T-helper 9 cell (primary cell): ENCODE measurements around the gene USP20.

Experiments
- DNase-seq: peaks from one replicate; pipeline ENCODE4 v3.0.0-alpha.2; 2020

USP20 gene

DNA sequence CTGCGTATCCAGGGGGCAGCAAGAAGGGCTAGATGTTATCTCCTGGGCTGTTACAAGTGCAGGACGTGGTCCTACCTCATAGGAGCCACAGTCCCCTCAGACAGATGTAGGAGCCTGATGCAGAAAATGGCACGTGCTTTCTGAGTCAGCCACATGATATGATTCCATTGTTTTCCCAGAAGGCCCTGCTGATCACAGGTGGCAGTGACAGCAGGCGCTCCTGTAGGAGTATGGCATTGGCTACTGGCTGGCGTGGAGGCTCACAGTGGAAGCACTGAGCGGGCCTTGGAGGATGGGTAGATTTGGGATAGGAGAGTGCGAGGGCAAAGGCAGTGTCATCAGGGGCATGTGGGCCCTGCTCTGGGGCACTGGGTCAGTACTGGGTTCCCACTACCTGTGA lies 21.9 kb downstream of the USP20 start:
- no peak for DNase-seq

DNA sequence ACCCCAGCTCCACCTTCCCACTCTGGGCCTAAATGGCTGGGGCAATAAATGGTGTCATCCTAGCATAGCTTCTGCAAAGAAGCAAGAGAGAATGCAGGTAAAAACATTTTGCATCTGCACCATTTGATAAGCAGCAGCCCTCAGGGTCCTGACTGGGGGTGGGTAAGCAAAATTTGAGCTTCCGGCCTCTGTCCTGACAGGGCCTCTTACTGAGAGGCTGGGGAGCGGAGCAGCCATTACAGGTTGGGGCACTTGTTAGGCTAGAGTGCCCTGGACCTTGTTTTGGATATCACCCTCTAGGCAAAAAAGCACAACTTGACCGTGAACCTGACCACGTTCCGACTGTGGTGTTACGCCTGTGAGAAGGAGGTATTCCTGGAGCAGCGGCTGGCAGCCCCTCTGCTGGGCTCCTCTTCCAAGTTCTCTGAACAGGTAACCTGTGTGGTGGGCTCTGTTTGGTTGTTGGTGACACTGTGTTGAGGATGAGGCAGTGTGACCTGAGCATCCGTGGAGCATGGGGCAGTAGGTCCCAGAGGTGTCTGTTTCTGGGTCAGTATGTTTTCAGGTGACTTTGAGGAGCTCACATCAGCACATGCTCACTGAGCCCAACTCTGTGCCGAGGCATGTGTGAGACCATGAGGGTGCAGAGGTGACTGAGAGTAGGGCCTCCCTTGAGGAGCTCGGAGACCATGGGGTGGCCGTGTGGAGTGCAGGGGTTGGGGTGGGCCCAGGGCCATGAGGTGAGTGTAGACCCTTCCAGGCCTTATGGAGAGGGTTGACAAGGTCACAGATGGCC lies 23.1 kb downstream of the USP20 start:
- DNase-seq: no peak

- DNase-seq: no peak
These were observed 25.6 kb downstream of the USP20 start for GRCh38 chr9:129860653-129861446.

DNA sequence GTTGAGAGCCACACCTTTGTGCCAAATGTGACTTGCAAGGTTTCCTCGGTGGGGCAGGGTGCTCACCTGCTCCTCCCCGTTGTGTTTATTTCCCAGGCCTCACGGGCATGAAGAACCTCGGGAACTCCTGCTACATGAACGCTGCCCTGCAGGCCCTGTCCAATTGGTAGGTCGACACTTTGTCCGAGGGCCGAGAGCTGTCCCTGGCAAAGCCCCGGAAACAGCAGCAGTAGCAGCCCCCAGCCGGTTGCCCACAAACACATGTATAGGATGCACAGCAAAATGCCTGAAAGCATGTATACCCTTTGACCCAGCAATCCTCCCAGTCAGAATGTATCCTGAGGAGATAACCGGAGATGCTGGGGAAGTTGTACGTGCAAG lies 26.2 kb downstream of the USP20 start:
- DNase-seq: no peak

DNA sequence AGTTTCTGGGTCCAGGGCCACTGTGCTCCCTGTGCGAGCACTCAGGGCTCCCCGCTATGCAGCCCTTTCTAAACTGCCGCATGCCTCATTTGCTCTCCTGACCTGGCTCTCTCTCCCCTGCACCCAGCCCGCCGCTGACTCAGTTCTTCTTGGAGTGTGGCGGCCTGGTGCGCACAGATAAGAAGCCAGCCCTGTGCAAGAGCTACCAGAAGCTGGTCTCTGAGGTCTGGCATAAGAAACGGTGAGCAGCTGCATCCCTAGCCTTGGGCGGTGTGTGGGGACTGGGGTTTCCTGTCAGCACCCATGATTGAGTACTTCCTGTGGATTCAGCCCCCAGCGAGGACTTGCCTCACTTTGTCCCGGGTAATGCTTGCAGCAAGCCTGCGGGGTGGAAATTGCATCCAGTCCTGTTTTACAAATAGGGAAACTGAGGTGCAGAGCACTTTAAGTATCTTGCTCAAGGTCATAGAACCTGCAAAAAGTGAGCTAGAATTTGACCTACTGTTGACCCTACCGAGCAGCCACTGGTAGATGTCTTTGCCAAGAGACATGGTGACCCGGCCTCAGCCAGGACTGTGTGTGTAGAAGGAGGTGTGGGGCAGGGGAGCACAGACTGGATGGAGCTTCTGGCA lies 27.9 kb downstream of the USP20 start:
- peak; percentile 67 for DNase-seq

- DNase-seq: no peak
These were observed 29.9 kb downstream of the USP20 start for GRCh38 chr9:129864991-129865647.

DNA sequence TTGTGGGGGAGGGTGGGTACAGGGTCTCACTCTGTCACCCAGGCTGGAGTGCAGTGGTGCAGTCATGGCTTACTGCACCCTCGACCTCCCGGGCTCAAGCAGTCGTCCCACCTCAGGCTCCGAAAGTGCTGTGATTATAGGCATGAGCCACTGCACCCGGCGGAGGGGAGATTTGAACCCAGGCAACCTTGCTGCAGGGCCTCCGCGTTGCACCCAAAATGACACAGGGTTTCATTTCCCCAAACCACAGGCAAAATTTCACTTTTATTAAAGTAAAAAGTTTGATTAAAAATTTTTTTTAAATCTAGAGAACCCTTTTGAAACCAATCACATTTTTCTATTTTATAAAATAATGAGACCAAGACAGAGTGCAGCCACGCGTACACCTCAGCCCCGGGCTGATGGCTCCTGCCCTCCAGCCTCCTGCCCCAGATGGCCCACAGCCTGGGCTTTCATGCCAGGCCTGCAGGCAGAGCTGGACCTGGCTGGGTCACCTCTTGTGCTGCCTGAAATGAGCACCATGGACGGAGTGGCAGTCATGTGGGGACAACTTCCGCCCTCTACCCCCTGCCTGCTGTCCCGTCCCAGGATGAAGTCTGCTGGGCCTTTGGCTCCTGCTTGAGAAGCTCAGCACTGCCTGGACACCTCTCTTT lies 30.5 kb downstream of the USP20 start:
- DNase-seq: no peak

- DNase-seq: no peak
These were observed 31.3 kb downstream of the USP20 start for GRCh38 chr9:129866394-129867135.

DNA sequence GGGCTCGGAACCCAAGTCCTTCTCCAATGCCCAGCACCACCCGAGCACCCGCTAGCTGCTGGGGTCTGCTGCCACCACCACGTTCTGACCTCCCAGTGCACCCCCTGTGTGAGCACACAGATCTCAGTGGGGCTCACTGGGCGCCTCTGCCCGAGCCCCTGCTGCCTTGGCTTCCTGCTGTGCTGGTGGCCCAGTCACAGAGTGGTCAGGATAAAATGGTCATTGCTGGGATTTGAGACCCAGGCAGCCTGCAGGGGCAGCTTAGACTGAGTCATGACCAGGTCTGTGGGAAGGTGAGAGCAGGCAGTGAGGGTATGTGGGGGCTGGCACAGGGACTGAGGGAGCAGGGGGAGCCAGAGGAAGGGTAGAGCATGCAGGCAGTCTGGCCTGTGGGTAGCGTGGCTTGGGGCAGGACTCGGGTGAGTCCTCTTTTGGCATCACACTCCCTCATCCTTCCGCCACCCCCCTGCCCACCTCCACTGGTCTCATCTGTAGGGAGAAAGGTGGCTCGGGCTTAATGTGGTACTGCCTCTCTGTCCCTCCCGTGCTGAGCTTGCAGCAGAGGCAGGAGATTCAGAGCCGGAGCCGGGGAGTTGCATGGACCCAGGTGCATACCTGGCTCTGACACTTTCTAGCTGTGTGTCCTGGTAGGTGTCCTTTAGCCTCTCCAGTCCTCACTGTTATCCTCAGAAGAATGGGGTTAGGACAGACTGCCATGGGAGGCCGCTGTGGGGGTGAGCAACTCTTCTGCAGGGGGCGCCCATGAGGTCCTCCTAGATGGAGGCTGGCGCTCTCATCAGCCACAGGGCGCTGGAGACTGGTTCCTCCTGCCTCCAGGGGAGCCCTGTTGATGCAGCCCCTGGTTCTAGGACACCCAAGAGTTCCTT lies 32.1 kb downstream of the USP20 start:
- DNase-seq: no peak

DNA sequence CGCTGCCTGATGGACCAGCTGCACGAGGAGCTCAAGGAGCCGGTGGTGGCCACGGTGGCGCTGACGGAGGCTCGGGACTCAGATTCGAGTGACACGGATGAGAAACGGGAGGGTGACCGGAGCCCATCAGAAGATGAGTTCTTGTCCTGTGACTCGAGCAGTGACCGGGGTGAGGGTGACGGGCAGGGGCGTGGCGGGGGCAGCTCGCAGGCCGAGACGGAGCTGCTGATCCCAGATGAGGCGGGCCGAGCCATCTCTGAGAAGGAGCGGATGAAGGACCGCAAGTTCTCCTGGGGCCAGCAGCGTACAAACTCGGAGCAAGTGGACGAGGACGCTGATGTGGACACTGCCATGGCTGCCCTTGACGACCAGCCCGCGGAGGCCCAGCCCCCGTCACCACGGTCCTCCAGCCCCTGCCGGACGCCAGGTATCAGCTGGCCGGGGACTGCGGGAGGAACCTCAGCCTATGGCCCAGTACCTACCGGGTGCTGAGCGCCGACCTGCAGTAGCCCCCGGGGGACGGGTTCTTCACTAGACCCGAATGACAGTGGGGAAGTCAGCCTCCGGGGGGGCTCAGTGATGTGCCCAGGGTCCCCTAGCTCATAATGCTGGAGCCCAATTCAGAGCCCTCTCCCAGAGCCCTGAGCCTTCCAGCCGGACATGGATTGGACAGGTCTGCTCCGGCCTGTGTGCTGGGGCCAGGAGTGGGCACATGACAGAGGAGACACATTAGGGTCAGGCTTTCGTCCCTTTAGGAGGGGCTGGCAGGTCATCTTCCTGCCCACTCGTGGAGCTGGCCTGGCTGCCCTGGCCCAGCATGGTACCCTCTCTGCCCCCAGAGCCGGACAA lies 33.0 kb downstream of the USP20 start:
- DNase-seq: no peak

DNA sequence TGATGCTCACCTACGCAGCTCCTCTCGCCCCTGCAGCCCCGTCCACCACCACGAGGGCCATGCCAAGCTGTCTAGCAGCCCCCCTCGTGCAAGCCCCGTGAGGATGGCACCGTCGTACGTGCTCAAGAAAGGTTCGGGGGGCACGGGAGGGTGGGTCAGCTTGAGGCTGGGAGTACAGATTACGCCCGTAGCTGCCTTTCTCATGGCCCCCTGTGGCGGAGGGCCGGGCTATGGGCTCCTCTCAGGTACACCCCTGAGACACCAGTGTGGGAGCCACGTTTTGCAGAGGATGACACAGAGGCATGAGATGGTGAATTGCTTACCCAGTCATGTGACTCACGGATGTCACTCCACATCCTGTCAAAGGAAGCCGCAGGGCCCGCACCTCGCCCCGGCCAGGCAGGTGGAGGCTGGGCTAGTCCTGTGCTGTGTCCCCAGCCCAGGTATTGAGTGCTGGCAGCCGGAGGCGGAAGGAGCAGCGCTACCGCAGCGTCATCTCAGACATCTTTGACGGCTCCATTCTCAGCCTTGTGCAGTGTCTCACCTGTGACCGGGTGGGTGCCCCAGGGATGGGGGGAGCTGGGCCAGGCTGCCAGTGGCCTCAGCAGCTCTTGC lies 33.7 kb downstream of the USP20 start:
- DNase-seq: peak; percentile 87

GRCh38 chr9:129869585-129870501 lies 34.6 kb downstream of the USP20 start:
- DNase-seq: no peak

DNA sequence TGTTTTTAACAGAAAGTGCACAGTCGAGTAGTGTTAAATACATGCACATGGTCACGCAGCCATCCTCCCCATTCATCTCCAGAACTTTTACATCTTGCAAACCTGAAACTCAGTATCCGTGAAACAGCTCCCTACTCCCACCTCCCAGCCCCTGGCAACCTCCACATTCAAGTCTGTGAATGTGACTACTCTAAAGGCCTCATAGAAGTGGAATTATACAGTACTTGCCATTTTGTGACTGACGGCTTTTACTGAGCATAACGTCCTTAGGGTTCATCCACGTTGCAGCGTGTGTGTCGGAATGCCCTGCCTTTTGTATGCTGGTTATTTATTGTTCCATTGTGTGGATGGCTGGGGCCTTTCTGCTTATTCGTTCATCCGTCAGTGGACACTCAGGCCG lies 35.8 kb downstream of the USP20 start:
- no peak for DNase-seq

DNA sequence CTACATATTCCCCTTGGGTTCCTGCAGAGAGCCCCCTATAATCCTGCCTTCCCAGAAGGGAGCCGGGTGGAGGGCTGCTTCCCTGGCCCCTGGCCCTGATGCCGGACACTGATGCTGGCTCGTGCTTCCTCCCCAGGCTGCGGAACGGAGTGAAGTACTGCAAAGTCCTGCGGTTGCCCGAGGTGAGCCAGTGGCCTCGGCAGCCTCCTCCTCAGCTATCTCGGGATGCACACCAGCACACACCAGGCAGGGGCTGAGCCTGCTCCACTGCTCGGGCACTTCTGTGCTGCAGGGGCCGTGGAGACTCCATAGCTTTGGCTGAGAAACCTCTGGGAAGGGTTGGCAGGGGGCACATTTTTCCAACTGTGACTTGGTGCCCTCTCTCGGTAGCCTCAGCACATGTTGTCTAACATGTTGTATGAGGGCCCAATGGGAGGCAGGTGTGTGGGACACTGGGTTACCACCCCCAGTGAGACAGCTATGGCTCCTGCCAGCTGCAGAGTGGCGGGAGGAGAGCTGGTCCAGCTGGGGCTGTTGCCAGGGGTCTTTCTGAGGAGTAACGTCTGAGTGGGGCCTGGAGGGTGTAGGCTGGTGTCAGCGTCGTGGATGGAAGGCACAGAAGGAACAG lies 38.4 kb downstream of the USP20 start:
- DNase-seq: no peak

- no peak for DNase-seq
These were observed 39.2 kb downstream of the USP20 start for GRCh38 chr9:129874261-129875101.

- DNase-seq: no peak
These were observed 39.9 kb downstream of the USP20 start for GRCh38 chr9:129875181-129875611.
